HCT116 (cell line): ENCODE measurements around the gene UPF1. TPM values are rescaled to one million over a fixed set of nuclear protein-coding genes. Genes with fewer than 3 reads are reported as not detected.

Source experiments
- ATAC-seq: fragments of 200-7000 bp; cut with Tn5 transposase; 2 replicates; pipeline ENCODE4 v1.9.1; 2020; ENCODE audit warnings: mild to moderate bottlenecking, moderate library complexity
- BruUV-seq: library from RNA; stranded (reverse); fragments of 400-500 nt; replicated peaks from 2 replicates; lab custom pipeline; 2021; lab: Mats Ljungman, UMichigan
- CTCF ChIA-PET: fragments of 300-600 bp; sonication (Branson Sonifier 250); formaldehyde crosslinking; loops from one replicate; lab custom pipeline; 2021; ENCODE audit warnings: antibody characterized with exemption; lab: Charles Lee
- POLR2A ChIA-PET: fragments of 300-600, 350-600 bp; sonication (Branson Sonifier 250); formaldehyde crosslinking; loops from one replicate; lab custom pipeline; 2021; ENCODE audit warnings: antibody characterized with exemption; lab: Charles Lee
- RAD21 ChIA-PET, 2 experiments: fragments of 300-600 bp; sonication (Branson Sonifier 250); formaldehyde crosslinking; loops; one replicate each; lab custom pipeline; 2023; ENCODE audit warnings: low total read pairs in 2 of 2; ENCODE audit not compliant: uncharacterized antibody in 2 of 2, unreplicated experiment in 2 of 2, low non-redundant PET in 1 of 2; lab: Charles Lee
- DNase-seq: peaks from one replicate; pipeline ENCODE4 v3.0.0-alpha.2; 2010; ENCODE audit warnings: low read depth, low spot score
- H2AFZ ChIP-seq: fragments of 200-600 bp; shearing (Covaris generic), sonication (generic); 2 replicates; pipeline ENCODE4 v1.6.1; 2017; ENCODE audit warnings: low read depth, mixed run types, mixed read lengths, antibody characterized with exemption, low read length; ENCODE audit not compliant: poor library complexity, severe bottlenecking
- H3K27ac ChIP-seq: 2 replicates; pipeline ENCODE4 v1.5.1; 2012; ENCODE audit warnings: low read depth, low read length
- H3K27me3 ChIP-seq: fragments of 200-600 bp; sonication (generic); 2 replicates; pipeline ENCODE4 v1.6.1; 2016; ENCODE audit warnings: mixed run types, low read length, mixed read lengths; ENCODE audit not compliant: insufficient read depth
- H3K36me3 ChIP-seq, 2 experiments: fragments of 200-500 bp in 1 of 2; fragments of 200-600 bp in 1 of 2; sonication (Bioruptor generic) in 1 of 2; sonication (generic) in 1 of 2; 2 replicates each; pipeline versions ENCODE4 v1.5.1 to v1.6.1; 2014 to 2016; ENCODE audit warnings: low read length in 2 of 2, inconsistent platforms in 1 of 2, mixed read lengths in 1 of 2, mixed run types in 1 of 2; ENCODE audit not compliant: insufficient read depth in 2 of 2, control insufficient read depth in 1 of 2
- H3K4me1 ChIP-seq, 2 experiments: fragments of 200-600 bp in 1 of 2; sonication (generic) in 1 of 2; 2 replicates each; pipeline versions ENCODE4 v1.5.1 to v1.6.1; 2012 to 2017; ENCODE audit warnings: low read length in 2 of 2, inconsistent platforms in 1 of 2, mild to moderate bottlenecking in 1 of 2, mixed read lengths in 1 of 2, mixed run types in 1 of 2, moderate library complexity in 1 of 2; ENCODE audit not compliant: insufficient read depth in 2 of 2, control insufficient read depth in 1 of 2
- H3K4me2 ChIP-seq: fragments of 200-600 bp; sonication (generic); 2 replicates; pipeline ENCODE4 v1.6.1; 2017; ENCODE audit warnings: mixed run types, low read length, mixed read lengths
- H3K4me3 ChIP-seq, 2 experiments: fragments of 200-600 bp in 1 of 2; sonication (generic) in 1 of 2; replicated peaks in 1 of 2; 2 replicates each; pipeline ENCODE4 v1.5.1; 2011 to 2016; ENCODE audit warnings: low read length in 2 of 2, control low read depth in 1 of 2, low read depth in 1 of 2, mild to moderate bottlenecking in 1 of 2, mixed read lengths in 1 of 2, mixed run types in 1 of 2
- H3K79me2 ChIP-seq: fragments of 200-600 bp; sonication (generic); 2 replicates; pipeline ENCODE4 v1.6.1; 2017; ENCODE audit warnings: mild to moderate bottlenecking, mixed run types, low read length, moderate library complexity, mixed read lengths; ENCODE audit not compliant: insufficient read depth
- H3K9ac ChIP-seq: fragments of 200-600 bp; sonication (generic); 2 replicates; pipeline ENCODE4 v1.6.1; 2016; ENCODE audit warnings: low read length, mixed read lengths
- H3K9me2 ChIP-seq: fragments of 200-600 bp; sonication (generic), shearing (Covaris generic); 2 replicates; pipeline ENCODE4 v1.6.1; 2017; ENCODE audit warnings: mixed run types, mild to moderate bottlenecking, moderate library complexity; ENCODE audit not compliant: insufficient read depth
- H3K9me3 ChIP-seq, 2 experiments: fragments of 200-500 bp in 1 of 2; fragments of 200-600 bp in 1 of 2; sonication (Bioruptor generic) in 1 of 2; sonication (generic) in 1 of 2; 2 replicates each; pipeline ENCODE4 v1.6.1; 2014 to 2017; ENCODE audit warnings: low read length in 2 of 2, mixed read lengths in 2 of 2, inconsistent platforms in 1 of 2, low read depth in 1 of 2, mild to moderate bottlenecking in 1 of 2, mixed run types in 1 of 2, moderate library complexity in 1 of 2; ENCODE audit not compliant: control insufficient read depth in 1 of 2, insufficient read depth in 1 of 2
- H4K20me1 ChIP-seq: fragments of 200-600 bp; sonication (generic), shearing (Covaris generic); 2 replicates; pipeline ENCODE4 v1.6.1; 2017; ENCODE audit warnings: mixed run types, mild to moderate bottlenecking, moderate library complexity; ENCODE audit not compliant: insufficient read depth
- EZH2phosphoT487 ChIP-seq: fragments of 200-600 bp; IDR thresholded peaks from 2 replicates; pipeline ENCODE4 v1.6.1; 2018; ENCODE audit warnings: antibody characterized with exemption, borderline replicate concordance
- FOSL1 ChIP-seq: IDR thresholded peaks from 2 replicates; pipeline ENCODE4 v1.6.1; 2012; ENCODE audit warnings: low read depth
- SP1 ChIP-seq: IDR thresholded peaks from 2 replicates; pipeline ENCODE4 v1.6.1; 2012; ENCODE audit warnings: low read depth
- ZNF274 ChIP-seq: fragments of 200-500 bp; sonication (Bioruptor generic); IDR thresholded peaks from 2 replicates; pipeline ENCODE4 v1.6.1; 2014; ENCODE audit warnings: mild to moderate bottlenecking, low read depth, low read length, inconsistent platforms
- intact Hi-C: fragments of 100-400 bp; cut with micrococcal nuclease; formaldehyde crosslinking; loops from 2 replicates; pipeline ENCODE4 v1.10.0; 2022
- total RNA-seq: library from RNA; stranded (reverse); gene quantifications from one replicate; pipeline ENCODE4 v1.2.1, GENCODE V29; 2021; ENCODE audit not compliant: unreplicated experiment
- TF ChIP-seq, protein P1 (sequence below): IDR thresholded peaks from 2 replicates; pipeline ENCODE4 v1.6.1; 2012

UPF1 gene
- total RNA-seq, 1 experiment from 2014 or later: 78.5 TPM

DNA sequence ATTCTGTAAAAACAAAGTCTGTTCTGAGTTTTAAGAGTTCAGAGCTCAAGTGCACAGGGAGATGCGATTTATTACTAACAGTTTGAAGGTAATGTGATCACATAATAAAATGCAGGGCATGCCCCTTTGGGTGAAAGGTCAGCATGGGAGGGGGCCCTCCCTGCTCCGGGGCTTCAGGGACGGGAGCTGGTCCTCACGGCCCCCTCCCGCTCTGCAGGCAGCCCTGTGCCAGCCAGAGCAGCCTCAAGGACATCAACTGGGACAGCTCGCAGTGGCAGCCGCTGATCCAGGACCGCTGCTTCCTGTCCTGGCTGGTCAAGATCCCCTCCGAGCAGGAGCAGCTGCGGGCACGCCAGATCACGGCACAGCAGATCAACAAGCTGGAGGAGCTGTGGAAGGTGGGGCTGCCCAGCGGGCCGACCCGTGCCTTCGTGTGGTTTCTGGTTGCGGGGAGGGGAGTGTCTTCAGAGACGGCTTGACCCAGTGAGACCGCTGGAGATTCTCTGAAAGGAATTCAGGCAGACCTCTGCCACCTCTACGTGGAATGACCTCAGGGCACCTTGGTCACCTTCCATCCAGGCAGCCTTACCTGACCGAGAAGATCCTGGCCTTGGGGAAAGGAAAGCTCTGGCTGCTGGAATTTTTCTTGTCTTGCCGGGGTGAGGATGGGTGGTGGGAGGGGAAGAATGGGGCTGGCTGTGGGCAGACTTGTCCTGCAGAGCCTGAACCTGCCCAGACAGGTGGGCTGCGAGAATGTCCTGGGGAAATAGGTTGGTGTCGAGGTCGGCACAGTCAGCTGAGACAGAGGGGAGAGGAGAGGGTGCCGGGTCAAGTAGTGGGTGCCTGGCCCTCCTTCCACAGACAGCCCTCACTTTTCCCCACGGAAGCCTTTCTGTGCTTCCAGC is 19.0 kb downstream of the UPF1 start:
- no peak overlapping the region for H3K9ac ChIP-seq
- peaks cover 17% of the 10 kb centered on the region; the same call in 1 of the 2 replicates for H4K20me1 ChIP-seq

DNA sequence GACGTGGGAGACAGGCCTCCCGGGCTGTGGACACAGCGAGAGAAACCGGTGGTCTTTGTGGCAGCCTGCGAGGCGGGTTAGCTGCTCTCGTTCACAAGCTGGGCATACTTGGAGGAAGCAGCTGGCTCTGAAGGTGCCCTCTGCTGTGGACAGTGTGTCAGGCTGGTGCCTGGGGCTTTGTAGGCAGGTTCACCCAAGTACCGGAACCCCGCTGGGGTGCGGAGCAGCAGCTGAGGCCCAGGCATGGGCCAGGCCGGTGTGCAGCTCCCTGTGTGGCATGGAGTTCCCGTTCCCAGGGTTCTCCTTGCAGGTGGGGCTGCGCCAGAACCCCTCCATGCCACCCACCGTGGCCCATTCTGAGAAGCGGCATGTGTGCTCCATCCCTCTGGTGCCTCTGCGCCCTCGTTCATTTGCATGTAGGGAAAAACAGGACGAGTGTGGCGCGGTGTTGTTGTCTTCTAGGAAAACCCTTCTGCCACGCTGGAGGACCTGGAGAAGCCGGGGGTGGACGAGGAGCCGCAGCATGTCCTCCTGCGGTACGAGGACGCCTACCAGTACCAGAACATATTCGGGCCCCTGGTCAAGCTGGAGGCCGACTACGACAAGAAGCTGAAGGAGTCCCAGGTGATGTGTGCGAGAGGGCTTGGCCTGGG is 20.0 kb downstream of the UPF1 start:
- DNase-seq: no peak
- BruUV-seq: no TSS peak
- H3K79me2 ChIP-seq: peaks cover 76% of the 10 kb centered on the region

More for the DNA sequence above, 19.0 kb downstream of the UPF1 start:
- no peak for TF ChIP-seq FOSL1
- no peak for TF ChIP-seq EZH2phosphoT487
- TF ChIP-seq ZNF274: no peak
- TF ChIP-seq, protein P1, sequence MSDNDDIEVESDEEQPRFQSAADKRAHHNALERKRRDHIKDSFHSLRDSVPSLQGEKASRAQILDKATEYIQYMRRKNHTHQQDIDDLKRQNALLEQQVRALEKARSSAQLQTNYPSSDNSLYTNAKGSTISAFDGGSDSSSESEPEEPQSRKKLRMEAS: no peak
- Histone ChIP-seq H3K9me3 (no peaks in the 10 kb centered on the region), H3K36me3 (peaks cover 41 to 75% of the 10 kb centered on the region in 2 experiments), H3K79me2 (peaks cover 75% of the 10 kb centered on the region), H3K4me3 (no peak overlapping the region), H3K4me1 (no peaks in the 10 kb centered on the region), H3K27me3 (no peaks in the 10 kb centered on the region), H3K27ac (no peak overlapping the region), H2AFZ (no peak overlapping the region), H3K9me2 (no peaks in the 10 kb centered on the region), H3K4me2 (no peak overlapping the region)
- BruUV-seq: no TSS peak
- no peak for ATAC-seq
- ChIA-PET CTCF (no interaction called here), RAD21 (no interaction called here), POLR2A (interaction anchor here (0.5 kb wide), 1 partner anchor 261 kb away, joined by 3 read pairs; no protein-coding TSS in a partner anchor)
- intact Hi-C loops: no loop called here
- DNase-seq: no peak

More for the DNA sequence above, 20.0 kb downstream of the UPF1 start:
- intact Hi-C loops: no loop called here
- no peak for ATAC-seq
- Histone ChIP-seq H3K4me2 (no peak overlapping the region), H4K20me1 (peaks cover 17% of the 10 kb centered on the region; the same call in 1 of the 2 replicates)
- POLR2A ChIA-PET: no interaction called here
- no peak for TF ChIP-seq SP1
- TF ChIP-seq, all 23 proteins: peak for 0
- ChIA-PET RAD21 (interaction anchor here in 1 of 2 experiments (0.5 kb wide), 1 partner anchor 57 kb away, joined by 3 read pairs; no protein-coding TSS in a partner anchor), CTCF (no interaction called here)
- H3K36me3 ChIP-seq: peaks cover 52 to 81% of the 10 kb centered on the region in 2 experiments
- no peak overlapping the region for H3K4me3 ChIP-seq
- no peak overlapping the region for H3K27ac ChIP-seq
- no peaks in the 10 kb centered on the region for H3K4me1 ChIP-seq
- no peak overlapping the region for H2AFZ ChIP-seq
- no peaks in the 10 kb centered on the region for H3K9me3 ChIP-seq
- no peak overlapping the region for H3K9ac ChIP-seq
- H3K9me2 ChIP-seq: no peaks in the 10 kb centered on the region
- H3K27me3 ChIP-seq: no peaks in the 10 kb centered on the region
